Measurements from ENCODE around the gene ZNF326.
"Not testable (repeated sequence)": the region's sequence is repeated elsewhere in the genome, so short reads cannot be mapped to it uniquely, and the experiment has no call there.

The ZNF326 gene

GRCh38 chr1:89989799-89990198 is 5.1 kb upstream of the ZNF326 start:
- no peak for DNase-seq (ENCODE audit: low read depth)
- no peak for TF ChIP-seq CTCF (IDR thresholded peaks at IDR 0.05; ENCODE audit: insufficient read depth, low read depth, low read length, missing control alignments)
- no peak overlapping the region for H3K4me3 ChIP-seq (ENCODE audit: low read length)

- no peak overlapping the region for H3K4me3 ChIP-seq (ENCODE audit: low read length)
- TF ChIP-seq CTCF (IDR thresholded peaks at IDR 0.05; ENCODE audit: insufficient read depth, low read depth, low read length, missing control alignments) = no peak
- DNase-seq (ENCODE audit: low read depth) = peak; percentile 86
Measured at GRCh38 chr1:89990976-89991831, 3.7 kb upstream of the ZNF326 start.

- no peak for DNase-seq (ENCODE audit: low read depth)
- no peak overlapping the region for H3K4me3 ChIP-seq (ENCODE audit: low read length)
- TF ChIP-seq CTCF (IDR thresholded peaks at IDR 0.05; ENCODE audit: insufficient read depth, low read depth, low read length, missing control alignments) = no peak
Measured at GRCh38 chr1:89993541-89993940, 1.4 kb upstream of the ZNF326 start.

GRCh38 chr1:89994231-89994804 is 592 bp upstream of the ZNF326 start:
- DNase-seq (ENCODE audit: low read depth) = no peak
- no peak for TF ChIP-seq CTCF (IDR thresholded peaks at IDR 0.05; ENCODE audit: insufficient read depth, low read depth, low read length, missing control alignments)
- H3K4me3 ChIP-seq (ENCODE audit: low read length) = peak overlapping the region; percentile 71

DNA sequence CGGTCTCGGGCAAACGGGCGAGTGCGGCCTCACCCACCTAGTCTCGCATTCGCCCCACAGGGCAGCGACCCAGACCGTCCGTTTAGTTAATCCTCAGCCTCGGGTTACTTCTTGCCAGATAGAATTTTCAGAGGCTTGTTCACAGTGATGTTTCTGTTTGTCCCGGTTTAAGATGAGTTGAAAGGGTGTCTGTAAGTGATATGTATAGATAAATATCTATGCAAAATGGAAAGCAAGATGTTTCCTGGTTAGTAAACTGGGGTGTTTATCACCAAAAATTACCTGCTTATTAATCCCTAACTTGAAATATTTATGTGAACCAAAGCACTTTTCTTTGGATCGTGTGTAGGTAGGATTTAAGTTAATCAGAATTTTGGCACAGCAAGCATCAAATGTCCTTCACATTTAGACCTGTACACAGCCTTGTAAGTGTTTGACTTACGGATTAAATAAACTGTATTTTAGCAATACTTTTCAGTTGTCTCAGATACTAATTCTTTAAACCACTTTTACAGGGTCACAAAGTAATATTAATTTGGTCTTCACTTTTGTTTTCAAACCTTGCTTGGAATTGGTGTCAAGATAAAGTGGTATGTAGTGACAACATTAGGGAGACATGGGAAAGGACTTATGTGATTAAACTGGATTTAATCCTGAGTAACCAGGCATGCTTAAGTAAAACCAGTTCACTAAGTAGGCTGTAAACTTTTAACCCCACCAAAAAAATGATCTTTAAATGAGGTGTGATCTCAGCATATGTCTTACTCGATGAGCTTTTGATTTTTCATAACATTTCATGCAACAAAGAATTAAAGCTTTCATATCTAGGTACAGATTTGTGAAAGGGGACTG is 914 bp downstream of the ZNF326 start:
- DNase-seq (ENCODE audit: low read depth) = peak; percentile 35
- TF ChIP-seq CTCF (IDR thresholded peaks at IDR 0.05; ENCODE audit: insufficient read depth, low read depth, low read length, missing control alignments) = no peak

DNA sequence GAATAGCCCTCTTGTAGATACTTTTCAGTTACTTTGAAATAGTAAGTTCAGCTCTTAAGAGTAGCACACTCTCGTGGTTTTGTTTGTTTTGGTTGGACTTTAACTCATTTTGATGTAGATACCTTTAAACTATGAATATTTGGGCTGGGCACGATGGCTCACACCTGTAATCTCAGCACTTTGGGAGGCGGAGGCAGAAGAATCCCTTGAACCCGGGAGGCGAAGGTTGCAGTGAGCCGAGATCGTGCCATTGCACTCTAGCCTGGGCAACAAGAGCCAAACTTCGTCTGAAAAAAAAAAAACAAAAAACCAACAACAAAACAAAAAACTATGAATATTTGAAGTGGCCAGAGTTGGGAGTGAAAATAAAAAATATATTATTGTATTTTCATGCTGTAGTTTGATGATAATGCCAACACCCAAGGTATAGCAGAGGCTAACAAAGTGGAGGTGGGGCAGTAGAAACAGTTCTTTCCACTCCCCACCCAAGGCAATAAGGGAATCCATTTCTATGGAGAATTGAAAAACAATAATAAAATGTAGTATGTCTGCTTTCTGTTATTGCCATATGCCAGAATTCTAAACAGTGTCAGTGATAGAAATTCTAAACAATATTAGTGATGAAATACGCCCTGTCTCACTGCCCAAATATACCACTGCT is 1.7 kb downstream of the ZNF326 start:
- peak overlapping the region; percentile 71 for H3K4me3 ChIP-seq (ENCODE audit: low read length)
- TF ChIP-seq CTCF (IDR thresholded peaks at IDR 0.05; ENCODE audit: insufficient read depth, low read depth, low read length, missing control alignments) = no peak
- DNase-seq (ENCODE audit: low read depth) = no peak

More for the DNA sequence above, 914 bp downstream of the ZNF326 start:
- H3K4me3 ChIP-seq (ENCODE audit: low read length) = peak overlapping the region; percentile 71

- DNase-seq (ENCODE audit: low read depth); H3K4me3 ChIP-seq (ENCODE audit: low read length): not testable (repeated sequence)
Measured at GRCh38 chr1:89997152-89997551, 2.2 kb downstream of the ZNF326 start.
